HUES64 (cell line): ENCODE results near the gene RYR3.

Source experiments
- H3K27ac ChIP-seq: 2 replicates; pipeline ENCODE4 v1.7.0; 2013; ENCODE audit warnings: low read depth, low read length, inconsistent platforms
- H3K27me3 ChIP-seq: 2 replicates; pipeline ENCODE4 v1.6.1; 2013; ENCODE audit warnings: mild to moderate bottlenecking, low read length; ENCODE audit not compliant: insufficient read depth
- H3K36me3 ChIP-seq: 2 replicates; pipeline ENCODE4 v1.6.1; 2013; ENCODE audit warnings: mild to moderate bottlenecking, low read length; ENCODE audit not compliant: insufficient read depth
- H3K4me1 ChIP-seq: 2 replicates; pipeline ENCODE4 v1.6.1; 2013; ENCODE audit warnings: mild to moderate bottlenecking, low read length, moderate library complexity; ENCODE audit not compliant: insufficient read depth
- H3K4me3 ChIP-seq: 2 replicates; pipeline ENCODE4 v1.5.1; 2013; ENCODE audit warnings: mild to moderate bottlenecking, low read length, moderate library complexity
- H3K9ac ChIP-seq: 2 replicates; pipeline ENCODE4 v1.6.1; 2013; ENCODE audit warnings: mild to moderate bottlenecking, low read depth, low read length
- H3K9me3 ChIP-seq: 2 replicates; pipeline ENCODE4 v1.6.1; 2013; ENCODE audit warnings: low read depth, low read length; ENCODE audit not compliant: insufficient read depth
- WGBS: fragments of 150-250, 120-280 bp; methylation state at CpG from one replicate; pipeline ENCODE4 v1.1.7; 2013; ENCODE audit warnings: missing lambda C conversion rate; 5-methylcytosine and 5-hydroxymethylcytosine counted together

RYR3 gene

GRCh38 chr15:33677238-33677830, 366.6 kb downstream of the RYR3 start:
- Histone ChIP-seq H3K9me3 (no peaks in the 10 kb centered on the region), H3K27ac (no peak overlapping the region), H3K36me3 (no peaks in the 10 kb centered on the region), H3K4me3 (no peak overlapping the region), H3K27me3 (no peaks in the 10 kb centered on the region), H3K9ac (no peak overlapping the region), H3K4me1 (no peaks in the 10 kb centered on the region)
- 92% methylated on average over 8 of the region's 8 CpGs for WGBS

DNA sequence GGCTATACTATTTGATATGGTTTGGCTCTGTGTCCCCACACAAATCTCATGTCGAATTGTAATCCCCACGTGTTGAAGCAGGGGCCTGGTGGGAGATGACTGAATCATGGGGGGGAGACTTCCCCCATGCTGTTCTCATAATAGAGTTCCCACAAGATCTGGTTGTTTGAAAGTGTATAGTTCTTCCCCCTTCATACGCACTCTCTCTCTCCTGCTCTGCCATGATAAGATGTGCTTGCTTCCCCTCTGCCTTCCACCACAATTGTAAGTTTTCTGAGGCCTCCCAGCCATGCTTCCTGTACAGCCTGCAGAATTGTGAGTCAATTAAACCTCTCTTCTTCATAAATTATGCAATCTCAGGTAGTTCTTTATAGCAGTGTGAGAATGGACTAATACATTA, 367.4 kb downstream of the RYR3 start:
- H3K27me3 ChIP-seq = no peaks in the 10 kb centered on the region
- H3K4me1 ChIP-seq = no peaks in the 10 kb centered on the region
- no peak overlapping the region for H3K27ac ChIP-seq
- no peaks in the 10 kb centered on the region for H3K9me3 ChIP-seq
- no peak overlapping the region for H3K9ac ChIP-seq
- no peak overlapping the region for H3K4me3 ChIP-seq
- 71% methylated on average over 3 of the region's 3 CpGs for WGBS
- H3K36me3 ChIP-seq = no peaks in the 10 kb centered on the region

GRCh38 chr15:33678602-33679001, 367.8 kb downstream of the RYR3 start:
- Histone ChIP-seq H3K36me3 (no peaks in the 10 kb centered on the region), H3K9me3 (no peaks in the 10 kb centered on the region), H3K27ac (no peak overlapping the region), H3K9ac (no peak overlapping the region), H3K27me3 (no peaks in the 10 kb centered on the region), H3K4me1 (0 out of 2 replicates have a peak, but pooled peaks cover under 1% of the 10 kb centered on the region), H3K4me3 (no peak overlapping the region)
- 78% methylated on average over 5 of the region's 5 CpGs for WGBS

DNA sequence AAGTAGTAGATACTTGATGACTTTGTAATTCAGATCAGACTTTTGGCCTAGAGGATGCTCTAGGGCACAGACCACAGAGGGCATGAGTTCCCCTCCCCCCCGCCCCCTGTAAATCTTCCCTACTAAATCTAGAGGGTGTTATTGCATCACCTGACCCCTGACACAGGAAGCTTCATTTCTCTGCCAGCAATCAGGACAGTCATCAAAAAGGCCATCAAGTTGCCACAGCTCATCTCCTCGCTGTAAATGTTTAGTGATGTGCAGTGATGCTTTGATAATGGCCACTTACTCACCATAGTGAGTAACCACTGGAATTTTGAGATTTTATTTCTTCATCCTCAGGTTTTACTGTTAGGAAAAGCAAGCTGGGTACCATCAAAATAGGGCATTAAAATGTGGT, 368.3 kb downstream of the RYR3 start:
- Histone ChIP-seq H3K9ac (no peak overlapping the region), H3K9me3 (no peaks in the 10 kb centered on the region), H3K27ac (no peak overlapping the region), H3K4me3 (no peak overlapping the region), H3K4me1 (0 out of 2 replicates have a peak, but pooled peaks cover 3% of the 10 kb centered on the region), H3K36me3 (no peaks in the 10 kb centered on the region), H3K27me3 (no peaks in the 10 kb centered on the region)
- 57% methylated on average over 2 of the region's 2 CpGs for WGBS

GRCh38 chr15:33680336-33680735, 369.6 kb downstream of the RYR3 start:
- H3K4me3 ChIP-seq = no peak overlapping the region
- no peak overlapping the region for H3K9ac ChIP-seq
- H3K9me3 ChIP-seq = no peaks in the 10 kb centered on the region
- H3K27ac ChIP-seq = no peak overlapping the region
- 94% methylated on average over 5 of the region's 5 CpGs for WGBS
- no peaks in the 10 kb centered on the region for H3K36me3 ChIP-seq
- H3K27me3 ChIP-seq = no peaks in the 10 kb centered on the region
- 0 out of 2 replicates have a peak, but pooled peaks cover 3% of the 10 kb centered on the region for H3K4me1 ChIP-seq

DNA sequence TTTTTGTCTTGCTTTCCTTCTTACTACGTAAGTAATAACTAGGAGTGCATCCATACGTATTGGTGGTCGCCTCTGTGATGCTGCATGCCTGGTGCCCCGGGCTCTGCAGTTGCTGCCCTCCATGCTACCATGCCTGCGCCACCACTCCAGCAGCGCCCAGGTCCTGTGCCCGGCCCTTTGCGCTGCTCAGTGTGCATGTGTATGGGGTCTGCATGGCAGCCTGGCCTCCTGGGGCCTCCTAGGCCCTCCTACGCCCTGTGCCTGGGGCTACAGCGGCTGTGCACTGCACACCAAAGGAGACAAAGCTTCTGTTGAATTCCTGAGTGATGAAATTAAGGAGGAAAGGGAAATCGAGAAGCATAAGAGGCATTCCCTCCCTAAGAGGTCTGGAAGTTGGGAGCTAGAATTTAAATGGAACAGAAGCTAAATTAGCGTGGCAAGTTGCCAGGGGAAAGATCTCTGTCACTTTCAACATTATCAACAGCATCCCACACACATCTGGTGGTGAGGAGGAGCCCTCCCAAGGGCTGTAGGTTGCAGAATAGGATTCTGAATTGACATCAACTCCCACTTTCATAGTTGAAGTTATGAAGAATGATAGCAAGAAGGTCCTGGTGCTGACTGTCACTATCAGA, 382.5 kb downstream of the RYR3 start:
- no peaks in the 10 kb centered on the region for H3K36me3 ChIP-seq
- H3K9me3 ChIP-seq = no peaks in the 10 kb centered on the region
- H3K27me3 ChIP-seq = no peaks in the 10 kb centered on the region
- H3K27ac ChIP-seq = no peak overlapping the region
- no peak overlapping the region for H3K4me3 ChIP-seq
- H3K4me1 ChIP-seq = no peaks in the 10 kb centered on the region
- WGBS = 95% methylated on average over 11 of the region's 12 CpGs
- no peak overlapping the region for H3K9ac ChIP-seq

- Histone ChIP-seq H3K4me1 (no peaks in the 10 kb centered on the region), H3K9ac (no peak overlapping the region), H3K4me3 (no peak overlapping the region), H3K27ac (no peak overlapping the region), H3K9me3 (no peaks in the 10 kb centered on the region), H3K36me3 (no peaks in the 10 kb centered on the region), H3K27me3 (no peaks in the 10 kb centered on the region)
- 81% methylated on average over 6 of the region's 6 CpGs for WGBS
Measured at GRCh38 chr15:33698126-33698525, 387.4 kb downstream of the RYR3 start.

GRCh38 chr15:33699145-33699544, 388.4 kb downstream of the RYR3 start:
- WGBS = 97% methylated on average over 2 of the region's 2 CpGs
- no peak overlapping the region for H3K9ac ChIP-seq

GRCh38 chr15:33699691-33700447, 389.1 kb downstream of the RYR3 start:
- no peaks in the 10 kb centered on the region for H3K9me3 ChIP-seq
- 84% methylated on average over 14 of the region's 14 CpGs for WGBS
- no peak overlapping the region for H3K4me3 ChIP-seq

More at GRCh38 chr15:33699145-33699544, 388.4 kb downstream of the RYR3 start:
- no peaks in the 10 kb centered on the region for H3K27me3 ChIP-seq
- no peaks in the 10 kb centered on the region for H3K36me3 ChIP-seq
- H3K9me3 ChIP-seq = no peaks in the 10 kb centered on the region
- H3K4me3 ChIP-seq = no peak overlapping the region
- no peaks in the 10 kb centered on the region for H3K4me1 ChIP-seq
- no peak overlapping the region for H3K27ac ChIP-seq

GRCh38 chr15:33700695-33701303, 390.0 kb downstream of the RYR3 start:
- no peak overlapping the region for H3K4me3 ChIP-seq
- H3K27ac ChIP-seq = no peak overlapping the region
- WGBS = 29% methylated on average over 19 of the region's 19 CpGs
- no peaks in the 10 kb centered on the region for H3K36me3 ChIP-seq
- no peaks in the 10 kb centered on the region for H3K27me3 ChIP-seq
- H3K9me3 ChIP-seq = no peaks in the 10 kb centered on the region
- H3K4me1 ChIP-seq = no peaks in the 10 kb centered on the region
- H3K9ac ChIP-seq = no peak overlapping the region

More at GRCh38 chr15:33699691-33700447, 389.1 kb downstream of the RYR3 start:
- Histone ChIP-seq H3K36me3 (no peaks in the 10 kb centered on the region), H3K27ac (no peak overlapping the region), H3K9ac (no peak overlapping the region), H3K27me3 (no peaks in the 10 kb centered on the region), H3K4me1 (no peaks in the 10 kb centered on the region)

DNA sequence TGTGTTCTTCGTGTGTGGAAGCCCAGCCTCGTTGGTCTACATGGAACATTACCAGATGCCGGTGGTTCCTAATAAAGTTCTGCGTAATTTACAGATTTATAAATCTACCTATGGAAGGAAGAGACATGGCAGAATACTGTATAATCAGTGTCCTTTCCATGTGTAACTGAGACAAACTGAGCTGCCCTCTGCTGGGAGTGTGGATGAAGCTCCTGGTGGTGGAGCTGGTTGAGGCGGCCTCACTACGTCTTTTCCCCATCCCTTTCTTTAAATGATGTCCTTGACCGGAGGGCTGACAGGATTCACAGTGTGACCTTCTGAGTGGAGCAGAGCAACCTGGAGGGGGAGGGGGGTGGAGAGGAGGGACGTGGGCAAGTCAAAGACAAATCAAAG, 390.5 kb downstream of the RYR3 start:
- Histone ChIP-seq H3K27ac (no peak overlapping the region), H3K4me3 (no peak overlapping the region), H3K27me3 (no peaks in the 10 kb centered on the region), H3K4me1 (no peaks in the 10 kb centered on the region), H3K9me3 (no peaks in the 10 kb centered on the region), H3K36me3 (no peaks in the 10 kb centered on the region), H3K9ac (no peak overlapping the region)
- whole genome bisulfite sequencing = 94% methylated on average over 7 of the region's 8 CpGs
